AG08396 (cell line): ENCODE measurements around the gene SLC4A9.

Experiments used
- DNase-seq: peaks from one replicate; pipeline ENCODE4 v3.0.0; 2012; ENCODE audit warnings: low spot score, mixed read lengths

The SLC4A9 gene

DNA sequence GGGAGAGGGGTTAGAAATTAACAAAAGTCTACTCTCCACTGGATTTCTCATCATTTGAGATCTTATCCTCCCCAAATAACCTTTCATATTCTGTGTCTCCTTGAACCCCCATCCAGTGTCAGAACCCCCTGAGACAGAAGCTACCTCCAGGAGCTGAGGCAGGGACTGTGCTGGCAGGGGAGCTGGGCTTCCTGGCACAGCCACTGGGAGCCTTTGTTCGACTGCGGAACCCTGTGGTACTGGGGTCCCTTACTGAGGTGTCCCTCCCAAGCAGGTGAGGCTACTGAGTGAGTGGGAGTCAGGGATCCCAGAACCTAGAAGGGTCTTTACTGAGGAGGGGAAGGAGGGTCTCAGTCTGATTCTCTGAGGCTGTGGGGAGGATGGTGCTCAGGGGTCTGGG, 1.9 kb downstream of the SLC4A9 start:
- no peak for DNase-seq

DNA sequence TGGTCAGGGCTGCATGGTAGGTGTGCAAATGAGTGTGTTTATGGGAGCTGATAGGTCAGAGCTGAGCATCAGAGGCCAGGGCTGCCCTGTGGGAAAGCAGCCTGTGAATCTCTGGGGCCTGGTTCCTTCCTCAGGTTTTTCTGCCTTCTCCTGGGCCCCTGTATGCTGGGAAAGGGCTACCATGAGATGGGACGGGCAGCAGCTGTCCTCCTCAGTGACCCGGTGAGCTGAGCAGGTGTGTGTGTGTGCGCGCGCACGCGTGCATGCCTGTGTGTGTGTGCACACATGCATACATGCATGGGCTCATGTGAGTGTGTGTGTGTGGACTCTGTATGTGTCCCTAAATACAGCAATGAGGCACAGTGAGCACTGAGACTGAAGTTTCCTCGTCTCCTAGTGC, 2.3 kb downstream of the SLC4A9 start:
- no peak for DNase-seq

DNA sequence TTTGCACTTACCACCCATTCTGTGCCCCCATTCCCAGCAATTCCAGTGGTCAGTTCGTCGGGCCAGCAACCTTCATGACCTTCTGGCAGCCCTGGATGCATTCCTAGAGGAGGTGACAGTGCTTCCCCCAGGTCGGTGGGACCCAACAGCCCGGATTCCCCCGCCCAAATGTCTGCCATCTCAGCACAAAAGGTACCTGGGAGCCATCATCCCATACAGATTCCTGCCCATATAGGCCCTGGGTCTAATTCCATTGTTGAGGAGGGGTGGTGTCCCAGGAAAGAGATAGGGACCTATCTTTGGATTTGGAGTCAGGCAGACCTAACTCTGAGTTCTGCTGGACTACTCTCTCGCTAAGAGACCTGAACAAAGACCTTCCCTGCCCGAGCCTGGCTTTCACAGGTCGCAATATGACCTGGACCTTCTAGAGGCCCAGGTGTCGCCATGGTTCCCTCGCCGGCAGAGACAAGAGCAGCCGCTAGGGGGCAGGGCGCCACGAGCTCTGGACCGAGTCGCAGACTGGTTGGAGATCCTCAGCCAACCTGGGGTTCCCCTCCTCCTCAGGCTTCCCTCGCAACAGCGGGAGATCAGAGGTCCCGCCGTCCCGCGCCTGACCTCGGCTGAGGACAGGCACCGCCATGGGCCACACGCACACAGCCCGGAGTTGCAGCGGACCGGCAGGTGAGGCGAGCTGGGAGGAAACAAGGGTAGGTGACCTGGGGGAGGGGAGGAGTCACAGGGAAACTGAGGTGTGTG, 3.1 kb downstream of the SLC4A9 start:
- peak; percentile 82 for DNase-seq

DNA sequence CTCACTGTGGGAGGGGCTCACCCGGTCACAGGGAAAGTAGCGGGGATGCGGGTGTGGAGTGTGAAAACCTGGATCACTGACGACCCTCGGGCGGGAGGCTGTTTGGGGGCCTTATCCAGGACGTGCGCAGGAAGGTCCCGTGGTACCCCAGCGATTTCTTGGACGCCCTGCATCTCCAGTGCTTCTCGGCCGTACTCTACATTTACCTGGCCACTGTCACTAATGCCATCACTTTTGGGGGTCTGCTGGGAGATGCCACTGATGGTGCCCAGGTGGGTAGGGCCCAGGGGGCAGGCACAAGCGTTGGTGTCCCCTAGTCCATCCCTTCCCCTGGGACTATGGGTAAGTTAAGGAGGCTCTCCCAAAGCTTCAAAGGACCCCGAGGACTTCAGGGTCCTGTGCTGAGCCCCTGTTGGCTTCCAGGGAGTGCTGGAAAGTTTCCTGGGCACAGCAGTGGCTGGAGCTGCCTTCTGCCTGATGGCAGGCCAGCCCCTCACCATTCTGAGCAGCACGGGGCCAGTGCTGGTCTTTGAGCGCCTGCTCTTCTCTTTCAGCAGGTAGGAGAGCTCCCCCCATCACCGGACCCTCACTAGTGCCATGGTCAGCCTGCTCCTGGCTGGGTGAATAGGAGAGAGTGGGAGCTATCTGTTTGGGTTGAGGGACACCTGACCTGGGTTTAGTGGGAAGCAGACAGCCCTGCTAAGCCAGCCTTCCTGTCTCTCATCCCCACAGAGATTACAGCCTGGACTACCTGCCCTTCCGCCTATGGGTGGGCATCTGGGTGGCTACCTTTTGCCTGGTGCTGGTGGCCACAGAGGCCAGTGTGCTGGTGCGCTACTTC, 3.9 kb downstream of the SLC4A9 start:
- no peak for DNase-seq

DNA sequence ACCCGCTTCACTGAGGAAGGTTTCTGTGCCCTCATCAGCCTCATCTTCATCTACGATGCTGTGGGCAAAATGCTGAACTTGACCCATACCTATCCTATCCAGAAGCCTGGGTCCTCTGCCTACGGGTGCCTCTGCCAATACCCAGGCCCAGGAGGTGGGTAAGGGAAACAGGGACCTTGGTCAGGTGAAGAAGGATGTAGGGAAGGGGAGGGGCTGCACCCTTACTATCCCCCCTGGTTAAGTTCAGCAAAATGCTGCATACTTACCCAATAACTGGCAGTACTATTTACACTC, 4.4 kb downstream of the SLC4A9 start:
- DNase-seq: no peak

DNA sequence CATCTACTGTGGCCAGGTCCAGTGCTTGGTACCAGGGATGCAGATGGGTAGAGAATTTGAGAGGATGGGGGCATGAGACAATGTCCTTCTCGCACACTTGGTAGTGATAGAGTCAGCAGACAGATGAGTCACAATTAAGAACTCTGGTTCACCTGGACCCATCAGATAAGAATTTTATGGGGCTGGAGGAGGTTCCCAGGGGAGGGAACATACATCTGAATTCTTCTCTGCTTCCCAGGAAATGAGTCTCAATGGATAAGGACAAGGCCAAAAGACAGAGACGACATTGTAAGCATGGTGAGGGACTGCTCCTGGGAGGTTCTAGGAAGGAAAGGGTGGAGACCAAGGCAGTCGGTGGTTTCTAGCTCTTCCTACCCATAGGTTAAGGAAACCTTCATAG, 5.3 kb downstream of the SLC4A9 start:
- DNase-seq: no peak

DNA sequence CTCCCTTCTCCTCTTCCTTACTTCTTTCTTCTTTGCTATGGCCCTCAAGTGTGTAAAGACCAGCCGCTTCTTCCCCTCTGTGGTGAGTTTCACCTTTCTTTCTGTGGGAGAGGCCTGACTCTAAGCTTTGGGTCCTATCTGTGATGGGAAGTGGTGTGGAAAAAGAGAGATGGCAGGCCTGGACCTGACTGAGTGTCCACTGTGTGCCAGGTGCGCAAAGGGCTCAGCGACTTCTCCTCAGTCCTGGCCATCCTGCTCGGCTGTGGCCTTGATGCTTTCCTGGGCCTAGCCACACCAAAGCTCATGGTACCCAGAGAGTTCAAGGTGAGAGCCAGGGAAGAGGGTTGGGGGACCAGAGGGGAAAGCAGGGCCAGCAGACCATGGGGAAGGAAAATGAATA, 5.9 kb downstream of the SLC4A9 start:
- no peak for DNase-seq

DNA sequence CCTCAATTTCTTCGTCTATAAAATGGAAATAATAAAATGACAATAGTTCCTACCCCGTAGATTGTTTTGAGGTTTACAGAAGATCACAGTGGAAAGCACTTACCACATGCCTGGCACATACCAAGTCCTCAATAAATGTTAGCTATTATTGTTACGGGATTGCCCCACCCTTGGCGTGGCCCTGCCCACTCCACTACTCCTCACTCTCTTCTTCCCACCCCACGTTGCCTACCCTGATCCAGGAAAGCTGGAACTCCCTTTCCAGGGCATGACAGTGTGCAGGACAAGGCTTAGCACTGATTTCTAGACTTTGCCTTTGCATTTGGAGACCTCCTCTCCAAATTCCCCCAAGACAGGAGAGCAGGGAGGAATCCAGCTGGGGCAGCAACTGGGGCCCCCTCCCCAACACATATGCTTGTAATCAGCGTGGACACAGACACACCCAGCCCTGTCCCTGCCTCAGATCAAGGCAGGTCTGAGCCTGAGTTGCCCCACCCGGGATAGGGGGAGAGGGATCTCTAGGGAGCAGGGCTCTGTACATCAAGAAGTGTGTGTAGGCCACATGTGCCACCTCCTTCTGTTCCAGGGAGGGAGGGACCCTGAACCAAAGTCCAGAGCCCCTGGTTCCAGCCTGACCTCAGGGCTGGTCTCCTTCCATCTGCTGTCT, 6.7 kb downstream of the SLC4A9 start:
- no peak for DNase-seq

DNA sequence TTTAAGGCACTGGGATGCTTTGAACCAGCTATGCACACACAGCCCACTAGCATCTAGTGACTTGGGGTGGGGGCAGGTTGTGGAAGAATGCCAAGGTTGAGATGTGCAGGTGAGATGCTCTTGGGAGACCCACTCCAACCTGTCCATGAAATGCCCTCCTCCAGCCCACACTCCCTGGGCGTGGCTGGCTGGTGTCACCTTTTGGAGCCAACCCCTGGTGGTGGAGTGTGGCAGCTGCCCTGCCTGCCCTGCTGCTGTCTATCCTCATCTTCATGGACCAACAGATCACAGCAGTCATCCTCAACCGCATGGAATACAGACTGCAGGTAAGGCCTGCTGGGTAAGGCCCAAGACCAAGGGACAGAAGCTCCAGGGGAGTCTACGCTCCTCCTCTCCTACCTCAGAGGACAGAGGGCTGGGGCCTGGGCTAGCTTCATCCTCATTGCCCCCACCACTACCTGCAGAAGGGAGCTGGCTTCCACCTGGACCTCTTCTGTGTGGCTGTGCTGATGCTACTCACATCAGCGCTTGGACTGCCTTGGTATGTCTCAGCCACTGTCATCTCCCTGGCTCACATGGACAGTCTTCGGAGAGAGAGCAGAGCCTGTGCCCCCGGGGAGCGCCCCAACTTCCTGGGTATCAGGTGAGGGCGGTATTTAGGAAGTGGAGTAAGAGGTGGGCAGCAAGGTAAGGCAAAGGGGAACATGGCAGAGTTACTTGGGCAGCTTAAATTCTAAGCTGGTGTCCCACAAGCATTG, 7.4 kb downstream of the SLC4A9 start:
- no peak for DNase-seq

DNA sequence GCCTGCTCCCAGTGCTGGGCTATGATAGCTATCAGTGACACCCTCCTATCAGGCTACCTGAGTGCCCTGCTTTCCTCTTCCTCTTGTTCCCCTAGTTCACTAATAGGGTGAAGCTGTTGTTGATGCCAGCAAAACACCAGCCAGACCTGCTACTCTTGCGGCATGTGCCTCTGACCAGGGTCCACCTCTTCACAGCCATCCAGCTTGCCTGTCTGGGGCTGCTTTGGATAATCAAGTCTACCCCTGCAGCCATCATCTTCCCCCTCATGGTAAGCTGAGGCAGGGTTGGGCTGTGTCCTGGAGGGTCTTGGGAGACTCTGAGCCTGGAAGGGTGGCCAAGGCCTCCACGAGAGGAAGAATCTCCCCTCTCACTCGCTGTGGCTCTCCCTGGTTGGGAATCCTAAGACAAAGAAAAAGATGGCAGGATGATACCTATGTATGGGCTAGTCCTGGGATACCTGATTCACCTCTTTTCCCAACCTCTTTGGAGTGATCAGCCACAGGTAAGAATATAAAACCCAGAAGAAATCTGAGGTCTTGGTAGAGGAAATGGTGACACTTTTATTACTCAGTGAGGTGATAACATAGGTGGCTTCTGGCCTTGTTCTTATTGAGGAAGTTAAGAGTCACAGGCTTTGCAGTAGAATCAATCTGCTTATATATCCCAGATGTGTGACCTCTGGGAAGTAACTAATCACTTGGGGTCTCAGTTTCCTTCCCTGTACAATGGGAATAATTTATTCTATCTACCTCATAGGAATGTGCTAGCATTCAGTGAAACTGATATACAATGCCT, 11.6 kb downstream of the SLC4A9 start:
- DNase-seq: no peak

DNA sequence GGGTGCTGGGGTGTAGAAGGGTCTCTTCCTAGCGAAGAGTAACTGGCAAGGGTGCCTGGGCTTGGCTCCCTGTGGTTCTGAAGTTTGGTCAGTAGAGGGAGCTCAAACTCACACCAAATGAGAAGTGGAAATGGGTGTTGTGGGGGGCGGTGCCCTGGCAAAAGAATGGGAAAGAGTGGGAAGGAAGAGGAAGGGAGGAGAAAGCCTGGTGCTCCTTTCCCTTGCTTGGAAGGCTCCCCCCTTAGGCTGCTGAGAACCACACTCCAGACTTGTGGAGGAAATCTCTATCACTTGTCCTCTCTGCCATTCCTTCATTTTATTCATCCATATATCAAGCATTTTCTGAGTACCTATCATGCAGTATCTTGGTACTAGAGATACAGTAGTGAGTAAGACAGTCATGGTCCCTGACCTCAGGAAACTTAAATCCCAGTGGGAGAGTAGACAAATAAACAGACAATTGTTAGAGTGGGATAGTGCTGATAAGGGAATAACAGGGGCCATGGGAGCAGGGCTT, 13.0 kb downstream of the SLC4A9 start:
- DNase-seq: peak; percentile 77

DNA sequence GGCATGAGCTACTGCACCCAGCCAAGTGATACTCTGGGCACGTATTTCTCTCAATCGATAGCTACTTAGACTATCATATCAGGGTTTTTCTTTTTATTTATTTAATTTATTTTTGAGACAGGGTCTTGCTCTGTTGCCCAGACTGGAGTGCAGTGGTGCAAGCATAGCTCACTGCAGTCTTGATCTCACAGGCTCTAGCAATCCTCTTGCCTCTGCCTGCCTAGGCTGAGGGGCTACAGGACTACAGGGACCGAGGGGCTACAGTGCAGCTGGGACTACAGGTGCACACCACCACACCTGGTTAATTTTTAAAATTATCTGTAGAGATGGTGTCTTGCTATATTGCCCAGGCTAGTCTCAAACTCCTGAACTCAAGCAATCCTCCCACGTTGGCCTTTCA, 21.4 kb downstream of the SLC4A9 start:
- DNase-seq: no peak

DNA sequence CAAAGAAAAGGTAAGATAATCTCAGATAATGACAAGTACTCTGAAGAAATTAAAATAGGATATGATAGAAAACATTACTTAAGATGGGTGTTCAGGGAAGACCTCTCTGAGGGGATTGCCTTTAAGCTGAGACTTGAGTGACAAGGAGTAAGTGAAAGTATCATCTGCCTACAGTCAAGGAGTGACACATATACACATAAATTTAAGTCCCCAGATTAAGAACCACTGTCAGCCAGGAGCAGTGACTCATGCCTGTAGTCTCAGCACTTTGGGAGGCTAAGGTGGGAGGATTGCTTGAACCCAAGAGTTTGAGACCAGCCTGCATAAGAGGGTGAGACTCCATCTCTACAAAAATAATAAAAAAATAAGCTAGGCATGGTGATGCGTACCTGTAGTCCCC, 22.0 kb downstream of the SLC4A9 start:
- no peak for DNase-seq

DNA sequence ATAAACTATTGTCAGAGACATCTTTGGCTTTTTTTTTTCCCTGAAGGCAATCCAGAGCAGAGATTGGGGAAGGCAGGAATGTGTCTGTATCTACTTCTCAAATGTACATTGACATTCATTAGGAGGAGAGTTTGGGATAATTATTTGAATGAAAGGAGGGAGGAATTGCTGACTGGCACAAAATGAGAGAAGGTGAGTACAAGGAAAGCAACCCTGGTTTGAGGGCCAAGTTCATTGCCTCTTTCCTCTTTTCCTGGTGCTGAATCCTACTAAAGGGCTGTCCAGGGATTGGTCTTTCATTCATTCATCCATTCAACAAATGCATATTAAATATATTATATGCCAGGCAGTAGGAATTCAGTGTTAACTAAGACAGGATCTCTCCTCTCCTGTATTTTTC, 22.9 kb downstream of the SLC4A9 start:
- DNase-seq: no peak

DNA sequence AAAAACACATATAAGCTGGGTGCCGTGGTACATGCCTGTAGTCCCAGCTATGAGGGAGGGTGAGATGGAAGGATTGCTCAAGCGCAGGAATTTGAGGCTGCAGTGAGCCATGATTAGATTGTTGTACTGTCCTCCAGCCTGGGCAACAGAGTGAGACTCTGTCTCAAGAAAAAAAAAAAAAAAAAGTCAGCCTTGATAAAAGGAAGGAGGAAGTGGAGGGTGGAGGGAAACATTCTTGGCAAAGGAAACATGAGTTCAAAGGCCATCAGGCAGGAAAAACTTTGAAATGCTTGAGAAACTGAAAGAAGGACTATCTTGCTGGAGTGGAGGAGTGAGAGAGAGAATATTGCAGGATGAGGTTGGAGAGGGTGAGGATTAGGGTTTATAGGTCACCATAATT, 23.3 kb downstream of the SLC4A9 start:
- no peak for DNase-seq

DNA sequence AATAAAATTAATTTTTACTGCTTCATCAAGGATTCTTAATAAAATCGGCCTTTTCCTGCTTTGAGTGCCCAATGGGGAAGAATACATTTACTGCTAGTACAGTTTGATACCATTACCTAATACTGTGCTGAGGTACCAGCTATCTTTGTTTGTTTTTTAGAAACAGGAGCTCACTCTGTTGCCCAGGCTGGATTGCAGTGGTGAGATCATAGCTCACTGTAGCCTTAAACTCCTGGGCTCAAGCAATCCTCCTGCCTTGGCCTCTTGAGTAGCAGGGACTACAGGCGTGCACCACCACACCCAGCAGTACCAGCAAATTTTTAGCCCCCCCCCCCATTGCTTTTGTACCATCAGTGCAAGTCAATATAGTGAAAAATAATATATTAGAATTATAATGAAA, 28.1 kb downstream of the SLC4A9 start:
- no peak for DNase-seq

DNA sequence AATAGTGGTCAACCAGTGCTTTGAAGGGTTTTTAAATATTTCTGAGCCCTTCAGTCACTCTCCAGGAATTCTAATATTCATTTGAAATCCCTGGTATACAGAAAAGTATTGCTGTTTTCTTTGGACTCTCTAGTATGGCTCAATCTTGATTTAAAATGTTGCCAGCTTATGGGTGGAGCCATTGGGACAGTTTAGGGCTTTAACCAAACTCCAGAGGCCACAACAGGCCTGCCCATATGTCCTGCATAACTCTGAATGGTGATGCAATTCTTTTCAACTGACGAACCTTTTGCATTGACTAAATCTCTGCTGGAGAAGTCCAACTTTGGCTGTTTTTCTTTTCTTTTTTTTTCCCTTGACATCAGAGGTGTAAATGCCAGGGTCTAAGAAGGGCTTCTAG, 31.3 kb downstream of the SLC4A9 start:
- DNase-seq: peak; percentile 36

DNA sequence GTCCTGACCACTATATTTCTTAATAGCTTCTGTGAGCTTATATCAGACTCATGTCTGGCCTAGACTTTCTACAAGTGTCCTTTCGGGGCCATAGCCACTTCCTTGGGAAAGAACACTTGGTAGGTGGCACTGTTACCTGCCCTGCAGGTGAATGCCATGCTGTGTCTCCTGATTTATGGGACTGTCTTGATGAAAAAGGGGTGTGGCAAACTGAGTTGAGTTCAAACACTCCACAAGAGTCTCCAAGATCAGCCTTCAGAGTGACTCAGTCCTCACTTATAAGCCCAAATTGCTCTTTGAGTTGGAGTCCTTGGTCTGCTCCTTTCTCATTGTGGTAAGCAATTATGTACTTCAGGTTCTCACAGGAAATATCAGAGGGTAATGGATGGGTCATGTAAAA, 31.7 kb downstream of the SLC4A9 start:
- no peak for DNase-seq

DNA sequence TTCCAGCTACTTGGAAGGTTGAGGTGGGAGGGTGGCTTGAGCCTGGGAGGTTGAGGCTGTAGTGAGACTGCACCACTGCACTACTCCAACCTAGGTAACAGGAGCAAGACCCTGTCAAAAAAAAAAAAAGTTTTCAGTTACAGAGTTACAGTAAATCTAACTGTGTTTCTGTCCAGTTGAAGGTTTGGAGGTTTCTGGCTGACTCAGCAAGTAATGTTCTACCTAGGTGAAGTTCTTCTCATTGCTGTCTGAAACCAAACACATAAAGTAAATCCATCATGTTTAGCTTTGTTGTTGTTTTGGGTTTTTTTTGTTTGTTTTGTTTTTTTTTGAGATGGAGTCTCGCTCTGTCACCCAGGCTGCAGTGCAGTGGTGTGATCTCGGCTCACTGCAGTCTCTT, 33.7 kb downstream of the SLC4A9 start:
- DNase-seq: no peak

DNA sequence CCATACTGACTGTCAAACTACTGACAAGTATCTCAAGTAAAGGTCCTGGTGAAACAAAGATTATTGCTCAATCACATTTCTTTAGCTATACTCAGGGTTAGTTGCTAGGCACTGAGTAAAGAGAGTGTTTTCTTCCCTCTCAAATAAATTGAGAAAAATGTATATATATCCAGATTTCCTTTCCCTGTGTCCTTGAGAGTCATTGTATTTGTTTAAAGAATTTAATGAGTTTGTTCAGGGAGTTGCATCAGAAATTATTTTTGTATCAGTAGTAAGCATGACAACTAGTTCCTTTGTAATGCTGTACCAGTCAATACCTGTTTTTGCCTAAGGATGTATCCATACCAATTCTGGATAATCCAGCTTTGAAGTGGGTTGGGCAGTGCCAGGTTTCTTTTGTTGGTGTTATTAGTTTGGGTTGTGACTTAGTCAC, 38.4 kb downstream of the SLC4A9 start:
- peak; percentile 16 for DNase-seq

DNA sequence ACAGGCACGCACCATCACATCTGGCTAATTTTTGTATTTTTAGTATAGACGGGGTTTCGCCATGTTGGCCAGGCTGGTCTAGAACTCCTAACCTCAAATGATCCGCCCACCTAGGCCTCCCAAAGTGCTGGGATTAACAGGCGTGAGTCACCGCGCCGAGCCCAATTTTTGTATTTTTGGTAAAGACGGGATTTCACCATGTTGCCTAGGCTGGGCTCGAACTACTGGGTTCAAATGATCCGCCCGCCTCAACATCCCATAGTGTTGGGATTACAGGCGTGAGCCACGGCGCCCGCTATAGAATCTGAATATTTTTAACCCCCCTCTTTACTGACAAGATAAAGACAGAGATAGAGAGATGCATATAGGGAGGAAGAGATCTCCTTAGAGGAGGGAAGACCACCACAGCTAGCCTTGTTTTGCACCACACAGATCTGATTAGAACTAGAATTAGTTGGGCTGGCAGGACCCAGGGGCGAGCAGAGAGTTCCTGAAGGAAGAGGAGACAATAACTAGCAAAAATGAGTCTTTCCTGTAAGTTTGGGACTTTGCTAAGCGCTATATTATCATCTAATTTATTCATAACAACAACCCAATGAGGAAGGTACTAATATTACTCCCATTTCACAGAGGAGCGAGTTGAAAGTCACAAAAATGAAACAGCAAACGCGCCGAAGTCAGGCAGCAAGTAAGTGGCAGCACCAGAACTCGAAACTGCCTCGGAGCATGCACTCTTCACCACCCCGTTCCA, 40.2 kb downstream of the SLC4A9 start:
- no peak for DNase-seq
